GM08714 (cell line): ENCODE results near the gene ACOX3.
"Not testable (repeated sequence)": the region's sequence is repeated elsewhere in the genome, so short reads cannot be mapped to it uniquely, and the experiment has no call there.

ENCODE experiments used
- H3K4me3 ChIP-seq: fragments of 200-500 bp; sonication (Bioruptor generic); 2 replicates; pipeline ENCODE4 v1.5.1; 2014; ENCODE audit warnings: mild to moderate bottlenecking, low read length, inconsistent platforms
- ZNF274 ChIP-seq: IDR thresholded peaks from 2 replicates; pipeline ENCODE4 v1.6.1; 2012; ENCODE audit warnings: mild to moderate bottlenecking, low read depth, low read length

ACOX3 gene

DNA sequence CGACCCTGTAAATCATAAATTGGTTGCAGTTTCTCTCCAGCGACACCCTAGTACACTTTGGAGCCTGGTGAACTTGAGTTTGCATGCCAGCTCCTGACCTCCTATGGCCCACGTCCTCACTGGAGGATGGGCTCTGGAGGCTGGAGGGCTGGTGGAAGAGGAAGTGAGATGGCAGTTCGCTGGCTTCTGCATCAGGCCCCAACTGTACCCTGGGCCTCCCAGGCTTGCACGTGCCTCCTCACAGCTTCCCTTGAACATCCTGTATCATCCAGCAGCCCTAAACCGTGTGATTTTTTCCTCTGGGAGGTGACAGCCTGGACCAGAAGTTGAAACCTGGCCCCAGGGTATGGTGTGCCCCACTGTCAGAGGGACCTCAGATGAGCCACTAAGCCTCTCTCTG lies 92.5 kb downstream of the ACOX3 start:
- H3K4me3 ChIP-seq = no peak overlapping the region
- no peak for TF ChIP-seq ZNF274

GRCh38 chr4:8347660-8348059 lies 92.9 kb downstream of the ACOX3 start:
- H3K4me3 ChIP-seq = no peak overlapping the region
- no peak for TF ChIP-seq ZNF274

DNA sequence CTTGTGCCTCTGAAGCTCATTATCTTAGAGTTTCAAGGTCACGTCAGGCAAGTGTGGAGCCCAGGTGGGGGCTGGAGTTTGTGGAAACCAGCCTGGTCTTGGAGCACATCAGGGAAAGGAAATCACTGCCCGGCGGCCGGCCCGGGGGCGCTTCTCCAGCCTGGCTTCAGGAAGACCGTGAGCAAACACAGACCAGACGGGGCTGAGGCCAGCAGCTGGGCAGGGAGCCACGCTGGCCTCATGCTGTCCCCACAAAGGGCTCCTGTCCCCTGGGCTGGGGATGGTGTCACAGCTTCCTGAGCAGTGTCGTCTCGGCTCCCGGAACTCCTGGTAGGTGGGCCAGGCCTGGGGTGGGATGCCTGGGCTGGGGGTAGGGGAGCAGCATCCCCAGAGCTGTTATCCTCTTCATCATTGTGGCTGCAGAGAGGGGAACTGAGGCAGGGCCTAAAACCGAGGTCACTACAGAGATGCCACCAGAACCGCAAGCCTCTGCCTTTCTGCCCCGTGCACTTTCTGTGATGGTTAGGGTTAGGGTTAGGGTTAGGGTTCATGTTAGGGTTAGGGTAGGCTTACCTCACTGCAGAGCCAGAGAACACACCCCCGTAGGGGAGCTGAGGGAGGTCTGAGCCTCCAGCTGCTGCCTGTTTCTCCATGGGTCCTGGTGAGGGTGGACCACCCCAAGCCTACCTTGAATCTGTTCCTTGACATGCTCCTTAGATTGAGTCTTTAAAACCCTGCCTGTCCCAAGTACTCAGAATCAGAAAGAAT lies 93.5 kb downstream of the ACOX3 start:
- no peak for TF ChIP-seq ZNF274
- H3K4me3 ChIP-seq = no peak overlapping the region

DNA sequence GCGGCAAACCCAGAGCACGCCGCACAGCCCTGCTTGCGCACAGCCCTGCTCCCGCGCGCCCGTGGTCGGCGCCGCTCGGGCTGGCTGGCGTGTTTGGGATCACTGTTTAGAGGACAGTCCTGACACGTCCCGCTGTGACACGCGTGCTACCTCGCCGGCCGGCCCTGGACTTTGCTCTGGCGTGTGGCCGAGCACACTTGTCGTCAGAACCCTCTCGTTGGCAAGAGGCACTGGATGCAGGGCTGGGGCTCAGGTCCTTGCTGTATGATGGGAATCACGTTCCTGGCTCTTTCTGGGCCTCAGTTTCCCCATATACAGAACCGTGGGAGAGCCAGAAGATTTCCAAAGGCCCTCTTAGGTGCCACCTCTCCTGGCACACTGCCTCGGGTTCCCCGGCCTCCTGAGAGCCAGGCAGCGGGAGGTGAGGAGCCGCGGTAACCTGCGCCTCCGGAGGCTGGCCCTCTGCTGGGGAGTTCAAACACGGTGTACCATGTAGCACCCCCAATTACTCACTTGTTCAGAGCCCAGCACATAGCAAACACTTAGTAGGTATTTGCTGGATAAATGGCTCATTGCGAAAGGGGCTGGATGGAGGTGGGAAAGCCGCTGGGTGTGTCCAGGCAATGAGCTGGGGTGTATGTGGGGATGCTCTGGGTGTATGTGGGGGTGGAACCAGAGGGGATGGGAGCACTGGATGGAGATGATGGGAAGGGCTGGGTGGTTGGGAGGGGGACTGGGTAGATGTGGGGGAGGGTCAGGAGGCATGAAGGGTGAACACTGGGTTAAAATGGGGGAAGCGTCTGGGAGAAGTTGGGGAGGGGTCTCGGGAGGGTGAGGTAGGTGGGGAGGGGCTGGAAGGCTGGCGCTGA lies 94.3 kb downstream of the ACOX3 start:
- TF ChIP-seq ZNF274 = no peak
- H3K4me3 ChIP-seq = no peak overlapping the region

DNA sequence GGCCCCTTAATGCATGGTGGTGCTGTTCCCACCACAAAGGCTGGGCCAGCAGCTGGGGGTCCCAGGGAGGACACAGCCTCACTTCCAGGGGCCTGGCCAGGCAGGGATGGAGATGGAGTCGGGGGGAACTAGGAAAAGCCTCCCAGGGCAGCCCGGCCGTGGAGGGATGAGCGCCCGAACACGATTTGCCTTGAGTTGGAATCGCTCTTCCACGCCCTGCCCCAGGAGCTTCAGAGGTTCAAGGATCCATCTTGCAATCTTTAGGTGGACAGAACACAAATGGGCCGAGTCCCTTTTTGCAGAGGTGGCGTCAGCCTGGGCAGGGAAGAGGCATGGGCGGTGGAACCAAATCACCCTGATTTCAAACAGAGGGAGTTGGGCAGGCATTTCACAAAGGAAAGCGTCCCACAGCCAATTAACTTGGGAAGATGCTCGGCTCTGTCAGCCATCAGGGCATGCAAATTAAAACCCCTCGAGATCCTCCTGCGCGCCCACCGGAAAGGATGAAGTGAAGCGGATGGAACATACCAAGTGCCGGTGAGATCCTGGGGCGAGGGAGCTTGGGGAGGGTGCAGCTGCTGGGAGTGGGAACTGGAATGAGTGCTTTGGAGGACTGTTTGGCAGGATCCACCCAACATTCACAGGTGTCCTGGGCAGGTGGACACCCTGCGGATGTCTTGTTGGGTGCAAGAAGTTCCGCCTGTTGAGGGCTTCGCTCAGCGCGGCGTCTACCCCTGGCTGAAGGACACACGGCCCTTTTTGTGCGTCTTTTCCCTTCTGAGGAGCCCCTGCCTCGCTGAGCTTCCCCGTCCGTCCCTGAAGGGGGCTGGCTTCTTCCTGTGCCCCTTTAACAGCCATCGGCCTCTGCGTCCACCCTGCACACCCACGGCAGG lies 95.2 kb downstream of the ACOX3 start:
- H3K4me3 ChIP-seq = no peak overlapping the region
- no peak for TF ChIP-seq ZNF274

DNA sequence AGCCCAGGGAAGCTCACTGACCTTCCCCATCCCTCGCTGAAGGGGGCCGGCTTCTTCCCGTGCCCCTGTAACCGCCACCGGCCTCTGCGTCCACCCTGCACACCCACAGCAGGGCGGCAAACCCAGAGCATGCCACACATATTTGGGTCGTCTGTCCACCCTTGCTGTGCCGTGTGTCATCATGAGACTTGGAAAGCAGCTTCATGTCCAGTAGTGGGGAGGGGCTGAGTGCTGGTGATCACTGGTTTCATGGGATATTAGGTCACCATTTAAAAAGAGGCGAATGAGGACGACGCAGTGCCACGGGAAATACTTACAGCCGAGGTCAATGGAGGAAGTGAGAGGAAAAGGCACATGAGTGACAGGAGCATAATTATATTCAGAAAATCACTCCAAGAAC lies 96.1 kb downstream of the ACOX3 start:
- H3K4me3 ChIP-seq = no peak overlapping the region
- TF ChIP-seq ZNF274 = no peak

- no peak for TF ChIP-seq ZNF274
- H3K4me3 ChIP-seq = no peak overlapping the region
These were observed 96.6 kb downstream of the ACOX3 start for GRCh38 chr4:8343967-8344331.

DNA sequence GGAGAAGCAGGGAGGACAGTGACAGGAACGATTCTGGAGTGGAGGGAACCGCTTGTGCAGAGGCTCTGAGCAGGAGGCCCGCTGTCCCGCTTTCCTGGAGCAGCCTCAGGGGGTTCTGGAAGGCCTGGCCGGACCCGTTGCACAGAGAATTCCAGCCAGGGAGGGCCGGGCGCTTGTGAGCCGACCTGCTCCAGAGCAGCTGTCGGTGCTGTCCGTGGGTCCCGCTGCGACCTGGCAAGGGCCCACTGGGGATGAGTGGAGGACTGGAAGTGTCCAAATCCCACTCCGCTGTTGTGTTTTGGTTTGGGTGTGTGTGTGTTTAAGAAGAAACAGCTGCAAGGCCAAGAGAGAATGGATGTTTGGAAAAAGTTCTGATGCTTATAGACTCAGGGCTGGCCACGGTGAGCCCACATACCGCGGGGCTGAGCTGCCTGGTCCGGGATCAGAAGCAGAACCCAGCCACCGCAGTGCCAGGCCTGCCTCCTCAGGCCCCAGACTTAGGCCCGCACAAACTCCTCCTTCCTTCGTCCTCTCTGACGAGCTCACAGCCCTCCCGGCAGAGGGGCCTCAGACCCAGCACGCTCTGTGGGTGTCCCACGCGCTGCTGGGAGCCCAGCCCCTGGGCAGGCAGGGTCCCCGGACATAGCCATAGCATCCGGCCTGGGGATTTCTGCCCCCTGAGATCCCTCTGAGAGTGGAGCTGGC lies 97.1 kb downstream of the ACOX3 start:
- TF ChIP-seq ZNF274 = no peak
- no peak overlapping the region for H3K4me3 ChIP-seq

GRCh38 chr4:8342651-8343261 lies 97.8 kb downstream of the ACOX3 start:
- TF ChIP-seq ZNF274 = no peak

DNA sequence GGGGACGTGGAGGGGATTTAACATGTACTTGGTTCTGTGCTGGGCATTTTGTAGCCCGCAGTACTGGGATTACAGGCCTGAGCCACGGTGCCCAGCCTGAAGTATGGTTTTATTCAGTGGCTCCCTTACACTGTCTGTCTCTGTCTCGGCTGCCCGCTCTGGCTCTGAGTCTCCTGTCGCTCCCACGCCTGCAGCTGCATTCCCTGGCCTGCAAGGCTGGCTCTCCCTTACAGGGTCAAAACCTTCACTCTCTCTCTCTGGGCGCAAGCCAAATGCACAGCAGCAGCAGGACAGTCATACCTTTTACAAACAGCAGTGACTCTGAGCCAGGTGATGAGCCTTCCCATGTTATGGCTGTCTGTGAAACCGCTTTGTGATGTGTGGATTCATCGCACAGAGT lies 98.8 kb downstream of the ACOX3 start:
- H3K4me3 ChIP-seq = no peak overlapping the region
- no peak for TF ChIP-seq ZNF274

More at GRCh38 chr4:8342651-8343261, 97.8 kb downstream of the ACOX3 start:
- H3K4me3 ChIP-seq = no peak overlapping the region

DNA sequence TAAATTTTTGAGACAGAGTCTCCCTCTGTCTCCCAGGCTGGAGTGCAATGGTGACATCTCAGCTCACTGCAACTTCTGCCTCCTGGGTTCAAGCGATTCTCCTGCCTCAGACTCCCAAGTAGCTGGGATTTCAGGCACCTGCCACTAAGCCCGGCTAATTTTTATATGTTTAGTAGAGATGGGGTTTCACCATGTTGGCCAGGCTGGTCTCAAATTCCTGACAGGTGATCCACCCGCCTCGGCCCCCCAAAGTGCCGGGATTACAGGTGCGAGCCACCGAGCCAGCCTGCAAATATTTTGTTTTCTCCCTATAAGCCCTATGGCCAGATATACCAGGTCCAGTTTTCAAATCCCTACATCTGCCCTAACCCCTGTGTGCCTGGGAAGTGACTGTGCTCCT lies 99.2 kb downstream of the ACOX3 start:
- H3K4me3 ChIP-seq = not testable (repeated sequence)

DNA sequence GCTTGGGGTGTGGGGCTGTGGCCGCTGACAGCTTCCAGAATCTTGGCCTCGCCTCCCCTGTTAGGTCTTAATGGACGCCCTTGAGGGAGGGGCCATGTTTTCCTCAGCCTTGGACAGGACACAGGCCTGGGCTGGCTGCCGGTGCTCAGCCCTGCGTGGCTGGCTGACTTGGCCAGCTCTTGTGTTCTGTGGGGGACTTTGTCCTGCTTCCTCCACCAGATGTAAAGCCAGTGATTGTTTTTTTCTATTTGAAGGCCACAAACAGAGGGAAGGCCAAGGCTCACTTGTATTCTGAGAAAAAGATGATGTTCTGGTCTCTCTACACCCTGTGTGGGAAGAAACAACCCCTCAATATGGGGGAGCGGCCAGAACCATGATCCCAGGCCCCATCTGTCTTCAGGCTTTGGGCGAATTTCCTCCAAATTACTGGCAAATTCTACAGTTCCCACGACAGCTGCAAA lies 99.7 kb downstream of the ACOX3 start:
- H3K4me3 ChIP-seq = no peak overlapping the region
- TF ChIP-seq ZNF274 = no peak

DNA sequence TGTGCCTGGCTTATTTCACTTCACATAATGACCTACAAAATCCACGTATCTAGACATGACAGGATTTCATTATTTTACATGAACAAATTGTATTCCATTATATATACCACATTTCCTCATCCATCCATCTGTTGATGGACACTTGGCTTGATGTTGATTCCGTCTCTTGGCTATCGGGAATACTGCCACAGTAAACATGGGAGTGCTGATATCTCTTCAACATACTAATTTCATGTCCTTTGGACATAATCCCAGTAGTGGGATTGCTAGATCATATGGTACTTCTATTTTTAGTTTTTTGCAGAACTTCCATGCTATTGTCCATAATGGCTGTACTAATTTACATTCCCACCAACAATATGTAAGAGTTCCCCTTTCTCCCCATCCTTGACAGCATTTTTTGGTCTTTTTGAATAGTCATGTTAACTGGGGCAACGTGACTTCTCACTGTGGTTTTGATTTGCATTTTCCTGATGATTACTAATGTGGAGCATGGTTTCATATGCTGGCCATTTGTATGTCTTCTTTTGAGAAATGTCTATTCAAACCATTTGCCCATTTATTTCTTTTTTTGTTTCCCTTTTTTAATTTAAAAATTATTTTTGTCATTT lies 102.1 kb downstream of the ACOX3 start:
- no peak overlapping the region for H3K4me3 ChIP-seq
- no peak for TF ChIP-seq ZNF274
